Upper lobe of right lung (tissue), 1 donor: ENCODE results near the gene ANKRD34B. TPM values are rescaled to one million over a fixed set of nuclear protein-coding genes. Genes with fewer than 3 reads are reported as not detected.

Experiments
- ATAC-seq: fragments of 200-7000 bp; cut with Tn5 transposase; one replicate; pipeline ENCODE4 v1.9.1; 2020; ENCODE audit warnings: mild to moderate bottlenecking, moderate library complexity
- DNase-seq: peaks from one replicate; pipeline ENCODE4 v3.0.0-alpha.2; 2020
- H3K27ac ChIP-seq: fragments of 200-600 bp; one replicate; pipeline ENCODE4 v1.8.0; 2022
- H3K27me3 ChIP-seq: fragments of 200-600 bp; one replicate; pipeline ENCODE4 v1.8.0; 2022; ENCODE audit warnings: mild to moderate bottlenecking
- H3K36me3 ChIP-seq: fragments of 200-600 bp; one replicate; pipeline ENCODE4 v1.8.0; 2022
- H3K4me1 ChIP-seq: fragments of 200-600 bp; one replicate; pipeline ENCODE4 v1.8.0; 2022
- H3K4me3 ChIP-seq: fragments of 200-600 bp; one replicate; pipeline ENCODE4 v1.8.0; 2022; ENCODE audit warnings: mild to moderate bottlenecking
- H3K9me3 ChIP-seq: fragments of 200-600 bp; one replicate; pipeline ENCODE4 v1.8.0; 2022
- intact Hi-C: fragments of 100-400 bp; cut with DNase I; formaldehyde crosslinking; loops from one replicate; pipeline ENCODE4 v1.11.0; 2022
- total RNA-seq: library from RNA; stranded (reverse); fragmentation: NEBNext Ultra II Directional; extraction: Animal tissue kit (Norgen Biotek cat#: 25700); gene quantifications from one replicate; pipeline ENCODE4 v1.2.1, GENCODE V29; 2021
- TF ChIP-seq, protein P1 (sequence below): fragments of 200-600 bp; IDR thresholded peaks from one replicate; pipeline ENCODE4 v1.8.0; 2022; ENCODE audit warnings: antibody characterized with exemption
- donor health status: DM: no; HTN: yes; CAD: no; lungs with severe emphysema.

ANKRD34B gene
- total RNA-seq, 1 donor from 2014 or later: 0.35 TPM

DNA sequence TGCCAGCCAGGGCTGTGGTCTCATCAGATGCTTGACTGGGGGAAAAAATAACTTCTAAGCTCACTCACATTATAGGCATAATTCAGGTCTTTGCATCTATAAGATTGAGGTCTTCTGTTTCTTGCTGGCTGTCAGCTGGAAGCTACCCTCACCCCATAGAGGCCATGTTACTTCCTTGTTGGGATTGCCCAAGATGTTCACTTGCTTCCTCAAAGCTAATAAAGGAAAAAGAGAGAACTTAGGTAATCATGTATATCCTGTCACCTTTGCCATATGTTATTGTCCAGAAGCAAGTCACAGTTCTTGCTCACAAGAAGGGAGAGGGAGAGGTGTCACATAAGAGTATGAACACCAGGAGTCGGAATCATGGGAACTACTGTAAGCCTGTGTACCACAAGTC lies 38.7 kb upstream of the ANKRD34B start:
- ATAC-seq (peak; percentile 90), DNase-seq (no peak)
- Histone ChIP-seq H3K4me3 (no peak overlapping the region), H3K27ac (no peak overlapping the region), H3K9me3 (no peaks in the 10 kb centered on the region), H3K36me3 (no peaks in the 10 kb centered on the region), H3K27me3 (no peaks in the 10 kb centered on the region), H3K4me1 (no peaks in the 10 kb centered on the region)
- intact Hi-C loops: no loop called here
- TF ChIP-seq, protein P1, sequence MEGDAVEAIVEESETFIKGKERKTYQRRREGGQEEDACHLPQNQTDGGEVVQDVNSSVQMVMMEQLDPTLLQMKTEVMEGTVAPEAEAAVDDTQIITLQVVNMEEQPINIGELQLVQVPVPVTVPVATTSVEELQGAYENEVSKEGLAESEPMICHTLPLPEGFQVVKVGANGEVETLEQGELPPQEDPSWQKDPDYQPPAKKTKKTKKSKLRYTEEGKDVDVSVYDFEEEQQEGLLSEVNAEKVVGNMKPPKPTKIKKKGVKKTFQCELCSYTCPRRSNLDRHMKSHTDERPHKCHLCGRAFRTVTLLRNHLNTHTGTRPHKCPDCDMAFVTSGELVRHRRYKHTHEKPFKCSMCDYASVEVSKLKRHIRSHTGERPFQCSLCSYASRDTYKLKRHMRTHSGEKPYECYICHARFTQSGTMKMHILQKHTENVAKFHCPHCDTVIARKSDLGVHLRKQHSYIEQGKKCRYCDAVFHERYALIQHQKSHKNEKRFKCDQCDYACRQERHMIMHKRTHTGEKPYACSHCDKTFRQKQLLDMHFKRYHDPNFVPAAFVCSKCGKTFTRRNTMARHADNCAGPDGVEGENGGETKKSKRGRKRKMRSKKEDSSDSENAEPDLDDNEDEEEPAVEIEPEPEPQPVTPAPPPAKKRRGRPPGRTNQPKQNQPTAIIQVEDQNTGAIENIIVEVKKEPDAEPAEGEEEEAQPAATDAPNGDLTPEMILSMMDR: no peak

DNA sequence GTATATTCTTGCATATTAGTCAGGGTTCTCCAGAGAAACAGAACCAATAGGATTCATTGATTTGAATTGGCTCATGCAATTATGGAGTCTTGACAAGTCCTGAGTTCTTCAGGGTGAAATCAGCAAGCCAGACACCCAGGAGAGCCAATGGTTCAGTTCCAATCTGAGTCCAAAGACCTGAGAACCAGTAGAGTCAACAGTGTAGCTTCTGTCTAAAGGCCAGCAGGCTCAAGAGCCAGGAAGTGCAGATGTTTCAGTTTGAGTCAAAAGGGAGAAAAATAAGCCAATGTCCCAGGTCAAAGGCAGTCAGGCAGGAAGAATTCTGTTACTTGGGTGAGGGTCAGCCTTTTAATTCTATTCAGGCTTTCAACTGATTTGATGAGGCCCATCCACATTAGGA lies 37.8 kb upstream of the ANKRD34B start:
- no peak for ATAC-seq

DNA sequence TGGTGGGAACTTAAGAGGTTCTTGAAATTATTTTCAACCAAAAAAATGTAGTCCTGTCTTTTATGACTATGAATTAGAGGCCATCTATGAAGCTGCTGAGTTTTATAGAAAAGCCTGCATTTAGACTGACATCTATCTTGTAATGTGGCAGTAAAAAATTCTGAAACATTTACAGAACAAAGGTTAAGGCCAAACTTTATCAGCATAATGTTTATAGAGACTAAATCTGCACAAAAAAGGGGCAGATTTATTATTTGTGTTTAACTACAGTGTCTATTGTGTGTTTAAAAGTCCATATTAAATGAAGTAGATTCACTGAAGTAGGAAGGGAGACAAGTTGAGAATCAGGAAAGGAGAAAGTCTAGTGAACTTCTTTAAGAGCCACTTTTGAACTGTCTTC lies 37.3 kb upstream of the ANKRD34B start:
- Histone ChIP-seq H3K36me3 (no peaks in the 10 kb centered on the region), H3K4me1 (no peaks in the 10 kb centered on the region), H3K9me3 (no peaks in the 10 kb centered on the region), H3K4me3 (no peak overlapping the region), H3K27ac (no peak overlapping the region), H3K27me3 (no peaks in the 10 kb centered on the region)
- no peak for ATAC-seq
- TF ChIP-seq, protein P1: no peak
- DNase-seq: no peak
- intact Hi-C loops: no loop called here

More for the DNA sequence above, 37.8 kb upstream of the ANKRD34B start:
- TF ChIP-seq, protein P1: no peak
- DNase-seq: no peak
- Histone ChIP-seq H3K27me3 (no peaks in the 10 kb centered on the region), H3K4me1 (no peaks in the 10 kb centered on the region), H3K9me3 (no peaks in the 10 kb centered on the region), H3K4me3 (no peak overlapping the region), H3K36me3 (no peaks in the 10 kb centered on the region), H3K27ac (no peak overlapping the region)
- intact Hi-C loops: no loop called here

DNA sequence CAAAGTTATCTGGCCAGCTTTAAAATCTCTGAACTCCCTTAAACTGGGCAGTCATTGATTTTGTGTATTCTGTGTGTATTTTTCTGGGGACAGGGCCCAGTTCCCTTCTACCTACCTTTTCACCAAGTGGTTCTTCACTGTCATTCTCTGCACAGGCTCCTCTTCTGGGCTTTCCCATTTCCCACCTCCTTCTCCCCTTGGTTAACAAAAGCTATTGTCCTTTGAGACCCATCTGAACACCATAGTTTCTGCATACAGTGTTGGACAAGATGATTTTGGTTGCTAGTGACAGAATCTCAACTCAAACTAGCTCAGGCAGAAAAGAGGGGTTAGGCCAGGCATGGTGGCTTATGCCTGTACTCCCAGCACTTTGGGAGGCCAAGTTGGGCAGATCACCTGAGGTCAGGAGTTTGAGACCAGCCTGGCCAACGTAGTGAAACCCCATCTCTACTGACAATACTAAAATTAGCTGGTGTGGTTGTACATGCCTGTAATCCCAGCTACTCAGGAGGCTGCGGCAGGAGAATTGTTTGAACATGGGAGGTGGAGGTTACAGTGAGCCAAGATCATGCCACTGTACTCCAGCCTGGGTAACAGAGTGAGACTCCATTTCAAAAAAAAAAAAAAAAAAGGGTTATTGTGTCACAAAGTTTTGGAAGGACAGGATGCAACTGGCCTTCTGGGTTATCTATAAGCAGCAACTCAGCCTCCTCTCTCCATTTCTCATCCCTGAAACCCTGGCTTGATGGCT lies 31.0 kb upstream of the ANKRD34B start:
- Histone ChIP-seq H3K36me3 (no peaks in the 10 kb centered on the region), H3K4me3 (no peak overlapping the region), H3K27me3 (no peaks in the 10 kb centered on the region), H3K9me3 (no peaks in the 10 kb centered on the region), H3K27ac (no peak overlapping the region), H3K4me1 (no peaks in the 10 kb centered on the region)
- intact Hi-C loops: no loop called here
- no peak for DNase-seq
- no peak for ATAC-seq
- TF ChIP-seq, protein P1: no peak

DNA sequence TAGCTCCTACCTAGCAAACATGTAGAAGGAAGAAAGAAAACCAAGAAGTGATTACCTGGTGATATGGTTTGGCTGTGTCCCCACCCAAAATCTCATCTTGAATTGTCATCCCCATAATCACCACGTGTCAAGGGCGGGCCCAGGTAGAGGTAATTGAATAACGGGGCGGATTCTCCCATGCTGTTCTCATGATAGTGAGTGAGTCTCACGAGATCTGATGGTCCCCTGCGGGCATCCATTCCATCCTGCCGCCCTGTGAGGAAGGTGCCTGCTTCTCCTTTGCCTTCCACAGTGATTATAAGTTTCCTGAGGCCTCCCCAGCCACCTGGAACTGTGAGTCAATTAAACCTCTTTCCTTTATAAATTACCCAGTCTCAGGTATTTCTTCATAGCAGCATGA lies 27.4 kb upstream of the ANKRD34B start:
- Histone ChIP-seq H3K4me1 (no peaks in the 10 kb centered on the region), H3K9me3 (no peaks in the 10 kb centered on the region), H3K27me3 (no peaks in the 10 kb centered on the region), H3K27ac (no peak overlapping the region), H3K4me3 (no peak overlapping the region), H3K36me3 (no peaks in the 10 kb centered on the region)
- DNase-seq (no peak), ATAC-seq (no peak)
- intact Hi-C loops: no loop called here
- TF ChIP-seq, protein P1: no peak

DNA sequence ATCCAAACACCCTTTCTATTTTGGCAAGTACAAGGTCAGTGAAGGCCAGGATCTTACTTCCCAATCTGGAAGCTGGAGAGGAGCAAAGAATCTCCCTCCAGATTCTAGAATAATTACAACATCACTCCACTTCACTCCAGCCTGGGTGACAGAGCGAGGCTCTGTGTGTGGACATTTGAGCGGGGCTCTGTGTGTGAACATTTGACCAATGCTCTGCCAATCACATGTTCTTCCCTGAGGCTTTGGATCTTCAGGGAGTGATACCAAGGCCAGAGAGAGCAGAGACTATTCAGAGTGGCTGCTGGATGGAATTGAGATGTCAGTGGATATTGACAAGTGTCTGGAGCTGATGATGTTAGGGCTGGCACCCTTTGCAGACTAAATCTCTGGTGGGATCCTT lies 24.7 kb upstream of the ANKRD34B start:
- DNase-seq: no peak
- Histone ChIP-seq H3K4me3 (no peak overlapping the region), H3K27me3 (no peaks in the 10 kb centered on the region), H3K4me1 (no peaks in the 10 kb centered on the region), H3K27ac (no peak overlapping the region), H3K36me3 (no peaks in the 10 kb centered on the region), H3K9me3 (no peaks in the 10 kb centered on the region)
- ATAC-seq: no peak
- TF ChIP-seq, protein P1: no peak
- intact Hi-C loops: no loop called here
